Activated naive CD4-positive, alpha-beta T cell treated with anti-CD3 and anti-CD28 coated beads, Interleukin-2, amount 50 U/mL, for 16 hours (primary cell): Measurements from ENCODE around the gene ANXA6.

ENCODE experiments used
- DNase-seq: peaks from one replicate; pipeline ENCODE4 v3.0.0-alpha.2; 2020

ANXA6 gene

DNA sequence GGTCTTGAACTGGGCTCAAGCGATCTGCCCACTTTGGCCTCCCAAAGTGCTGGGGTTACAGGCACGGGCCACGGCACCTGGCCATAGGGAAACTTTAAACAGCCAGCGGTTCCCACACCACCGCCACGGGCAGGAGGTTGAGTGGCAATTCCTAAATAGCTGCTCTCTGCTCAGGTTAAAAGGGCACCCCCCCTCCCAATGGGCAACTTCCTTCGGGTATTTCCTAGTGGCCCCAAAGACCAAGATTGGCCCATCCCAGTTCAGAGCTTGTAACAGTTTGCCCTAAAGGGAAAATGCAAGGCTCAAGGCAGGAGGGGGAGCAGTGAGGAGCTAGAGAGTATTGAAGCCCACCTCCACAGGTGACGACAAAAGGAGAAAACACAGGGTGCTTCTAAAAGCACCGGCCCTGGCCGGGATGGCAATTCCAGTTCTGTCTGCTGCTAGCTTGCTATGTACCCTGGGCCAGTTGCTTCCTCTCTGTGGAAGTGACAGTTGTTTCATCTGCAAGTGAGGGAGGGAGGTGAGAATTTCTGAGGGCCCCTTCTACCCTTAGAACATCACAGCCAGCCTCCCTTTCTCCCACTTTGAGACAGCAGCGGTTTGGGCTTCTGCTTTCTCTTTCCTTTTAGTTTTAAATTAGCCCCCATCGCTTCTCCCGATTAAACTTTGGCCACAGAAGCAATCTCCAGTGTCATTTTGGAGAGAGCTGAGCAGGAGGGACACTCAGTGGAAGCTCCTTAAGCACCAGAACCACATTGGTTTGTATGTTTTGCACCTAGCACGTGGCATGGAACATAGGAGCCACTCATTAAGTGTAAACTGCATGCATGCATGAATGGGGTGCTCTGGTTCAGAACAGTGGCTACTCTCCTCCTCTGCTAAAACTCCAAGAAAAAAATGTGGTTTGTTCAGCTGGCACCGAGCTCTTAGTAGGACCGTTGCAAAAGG is 59.5 kb downstream of the ANXA6 start:
- no peak for DNase-seq

DNA sequence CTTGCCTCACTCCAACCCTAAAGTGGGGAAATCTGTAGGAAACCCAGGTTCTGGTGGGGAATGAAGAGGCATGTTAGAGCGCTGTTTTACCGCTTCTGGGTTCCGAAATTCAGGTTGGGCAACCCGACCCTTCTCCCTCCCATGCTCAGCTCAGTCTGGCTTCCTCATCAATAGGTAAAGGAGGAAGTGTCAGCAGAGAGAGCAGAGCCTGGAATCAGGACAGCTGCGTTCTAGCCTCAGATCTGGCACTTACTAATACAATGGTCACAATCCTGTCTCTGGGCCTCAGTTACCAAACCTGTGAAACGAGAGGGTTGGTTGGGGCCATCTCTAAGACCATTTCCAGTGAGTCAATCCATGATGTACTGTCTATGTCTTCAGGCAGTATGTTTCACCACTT is 60.5 kb downstream of the ANXA6 start:
- no peak for DNase-seq

DNA sequence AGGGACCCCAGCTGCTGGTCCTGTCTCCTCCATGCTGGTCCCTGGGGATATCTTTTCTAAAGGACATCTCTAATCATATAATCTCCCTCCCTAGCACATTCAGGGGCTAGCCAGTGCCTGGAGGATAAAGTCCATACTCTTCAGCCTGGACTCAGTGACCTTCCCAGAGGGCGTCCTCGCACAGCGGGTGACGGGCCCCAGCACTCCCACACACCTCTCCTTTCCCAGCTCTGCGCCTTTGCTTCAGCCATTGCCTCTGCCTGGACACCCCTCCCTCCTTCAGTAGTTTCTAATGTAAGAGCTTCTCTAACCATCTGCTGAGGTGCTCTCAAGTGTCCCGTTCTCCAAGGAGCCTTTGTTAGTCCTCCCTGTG is 61.6 kb downstream of the ANXA6 start:
- no peak for DNase-seq

- no peak for DNase-seq
Observed at GRCh38 chr5:151095341-151096000, 62.1 kb downstream of the ANXA6 start.

DNA sequence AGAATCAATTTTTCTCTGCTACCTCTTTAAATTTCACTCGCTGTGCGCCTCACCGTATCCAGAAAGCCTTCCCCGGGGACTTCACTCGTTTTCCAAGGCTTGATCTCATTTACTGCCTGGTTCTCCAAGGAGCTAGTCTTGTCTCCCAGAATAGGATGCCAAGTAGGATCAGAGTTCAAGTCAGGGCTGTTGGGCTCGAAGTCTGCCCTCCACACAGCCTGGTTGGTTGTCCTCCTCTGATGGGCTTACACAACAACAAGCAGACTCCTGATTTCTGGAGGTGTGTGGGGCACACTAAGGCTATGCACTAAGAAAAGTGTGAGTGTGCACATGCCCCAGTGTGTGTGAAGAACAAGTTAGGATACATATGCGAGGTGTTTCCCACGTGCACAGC is 62.7 kb downstream of the ANXA6 start:
- no peak for DNase-seq

- DNase-seq, result no peak
Observed at GRCh38 chr5:151094030-151094851, 63.3 kb downstream of the ANXA6 start.

GRCh38 chr5:151093476-151093889 is 64.1 kb downstream of the ANXA6 start:
- DNase-seq, result no peak

GRCh38 chr5:151092762-151093161 is 64.8 kb downstream of the ANXA6 start:
- no peak for DNase-seq

- no peak for DNase-seq
Observed at GRCh38 chr5:151089726-151090125, 67.9 kb downstream of the ANXA6 start.

GRCh38 chr5:151088986-151089385 is 68.6 kb downstream of the ANXA6 start:
- DNase-seq, result no peak

- no peak for DNase-seq
Observed at GRCh38 chr5:151087486-151087885, 70.1 kb downstream of the ANXA6 start.

DNA sequence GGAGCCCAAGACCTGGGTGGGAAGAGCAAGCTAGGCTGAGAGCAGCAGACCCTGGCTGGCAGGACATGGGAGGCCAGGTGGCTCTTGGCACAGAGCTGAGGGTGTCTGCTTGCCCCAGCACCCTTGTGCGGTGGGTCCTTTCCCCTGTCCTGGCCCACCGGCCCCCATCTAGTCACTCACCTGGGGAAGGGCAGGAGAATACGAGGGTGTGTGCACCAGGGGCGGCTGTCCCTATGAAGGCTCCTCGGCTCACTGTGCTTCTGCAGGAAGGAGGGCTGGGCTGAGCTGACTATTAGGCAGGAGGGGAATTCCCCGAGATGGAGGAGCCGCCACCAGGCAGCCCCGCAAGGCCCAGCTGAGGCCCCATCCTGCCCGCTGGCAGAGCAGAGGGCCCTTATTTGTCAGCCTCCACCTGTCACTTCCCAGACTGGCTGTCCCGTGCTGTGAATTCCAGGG is 70.6 kb downstream of the ANXA6 start:
- DNase-seq, result peak; percentile 65

DNA sequence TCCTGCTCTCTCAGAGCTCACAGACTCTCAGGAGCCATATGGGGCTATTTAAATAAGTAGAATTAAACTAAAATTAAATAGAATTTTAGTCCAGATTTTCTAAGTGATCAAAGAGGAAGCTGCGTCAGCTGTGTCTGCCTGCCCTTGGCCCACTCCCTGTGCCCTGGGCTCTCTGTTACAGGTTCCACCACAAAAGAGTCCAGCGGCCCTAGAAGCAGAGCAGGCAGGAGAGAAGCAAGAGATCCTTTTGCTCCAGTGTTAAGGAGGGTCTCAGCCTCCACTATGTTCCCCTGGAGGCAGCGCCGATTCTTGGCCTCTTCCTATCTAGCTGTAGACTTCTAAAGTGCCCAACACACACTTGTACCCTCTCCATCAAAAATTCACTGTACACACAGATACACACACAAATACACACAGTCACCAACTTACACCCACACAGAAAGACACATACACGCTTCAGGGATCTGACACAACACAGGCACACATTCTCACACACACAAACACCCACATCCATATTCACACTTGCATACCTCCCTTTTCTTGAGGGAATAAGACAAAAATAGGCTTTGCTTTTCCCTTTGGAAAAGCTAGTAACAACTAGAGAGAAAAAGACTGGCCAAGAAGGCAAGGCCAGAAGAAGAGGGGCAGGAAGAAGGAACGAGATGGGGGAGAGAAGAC is 71.2 kb downstream of the ANXA6 start:
- no peak for DNase-seq

DNA sequence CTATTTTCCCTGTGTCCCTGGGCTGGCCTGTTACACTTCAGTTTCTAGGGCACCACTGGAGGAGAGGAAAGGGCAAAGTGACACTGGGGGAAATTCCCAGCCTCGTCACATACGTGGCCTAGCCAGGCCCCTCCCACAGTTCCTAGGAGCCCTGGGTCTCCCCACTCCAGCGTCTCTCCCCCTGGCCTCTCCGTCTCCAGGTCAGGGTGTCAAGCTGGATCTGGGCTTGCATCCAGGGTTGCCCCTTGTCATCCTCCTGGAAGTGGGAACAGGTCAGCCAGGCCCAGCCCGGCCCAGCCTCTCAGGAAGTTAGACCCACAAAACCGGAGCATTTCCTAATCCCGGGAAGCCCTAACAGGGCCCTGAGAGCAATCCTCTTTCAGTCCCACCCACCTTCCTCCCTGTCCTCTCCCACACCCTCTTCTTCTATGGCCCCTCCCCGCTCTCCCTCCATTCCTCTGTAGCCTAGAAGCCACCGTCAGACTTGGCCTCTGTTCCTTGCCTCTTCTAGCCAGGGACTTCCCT is 72.0 kb downstream of the ANXA6 start:
- DNase-seq, result no peak

DNA sequence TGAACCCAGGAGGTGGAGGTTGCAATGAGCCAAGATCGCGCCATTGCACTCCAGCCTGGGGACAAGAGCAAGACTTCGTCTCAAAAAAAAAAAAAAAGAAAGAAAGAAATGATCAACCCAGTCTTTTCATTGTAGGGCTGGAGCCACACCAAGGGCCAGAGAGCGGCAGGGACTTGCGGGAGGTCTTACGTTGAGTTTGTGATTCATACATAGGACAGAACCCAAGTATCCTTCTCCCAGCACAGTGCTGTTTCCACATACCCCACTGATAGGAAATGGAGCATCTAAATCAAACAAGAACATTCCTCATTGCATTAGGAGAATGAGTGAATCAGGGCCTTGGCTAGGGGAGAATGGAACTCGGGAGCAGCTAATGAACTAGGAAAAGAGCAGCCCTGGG is 73.2 kb downstream of the ANXA6 start:
- DNase-seq, result no peak

DNA sequence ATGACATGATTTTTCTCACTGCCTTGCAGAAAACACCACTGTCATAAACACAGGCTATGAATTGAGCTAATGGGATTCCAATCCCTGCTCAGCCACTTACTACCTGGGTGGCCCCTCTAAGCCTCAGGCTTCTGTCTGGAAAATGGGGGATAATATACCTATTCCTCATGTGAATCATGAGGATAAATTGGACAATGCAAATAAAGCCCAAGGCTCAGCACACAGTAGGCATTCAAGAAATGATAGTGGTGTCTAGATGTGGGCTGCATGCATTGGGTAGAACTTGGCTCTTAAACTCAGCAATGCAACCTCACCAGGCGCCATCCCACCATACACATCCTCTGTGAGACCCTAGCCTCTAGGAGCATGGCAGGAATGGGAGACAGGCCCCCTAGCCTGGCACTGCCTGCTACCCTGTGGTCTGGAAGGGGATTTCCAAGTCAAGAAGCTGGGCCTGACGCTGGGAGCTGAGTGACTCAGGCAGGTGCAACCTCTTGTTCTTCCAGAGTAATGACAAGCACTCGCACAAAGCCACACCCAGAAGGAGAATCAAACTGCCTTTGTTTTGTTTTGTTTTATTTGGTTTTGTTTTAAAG is 74.4 kb downstream of the ANXA6 start:
- peak; percentile 65 for DNase-seq

- DNase-seq, result no peak
Observed at GRCh38 chr5:151082282-151082902, 75.2 kb downstream of the ANXA6 start.

DNA sequence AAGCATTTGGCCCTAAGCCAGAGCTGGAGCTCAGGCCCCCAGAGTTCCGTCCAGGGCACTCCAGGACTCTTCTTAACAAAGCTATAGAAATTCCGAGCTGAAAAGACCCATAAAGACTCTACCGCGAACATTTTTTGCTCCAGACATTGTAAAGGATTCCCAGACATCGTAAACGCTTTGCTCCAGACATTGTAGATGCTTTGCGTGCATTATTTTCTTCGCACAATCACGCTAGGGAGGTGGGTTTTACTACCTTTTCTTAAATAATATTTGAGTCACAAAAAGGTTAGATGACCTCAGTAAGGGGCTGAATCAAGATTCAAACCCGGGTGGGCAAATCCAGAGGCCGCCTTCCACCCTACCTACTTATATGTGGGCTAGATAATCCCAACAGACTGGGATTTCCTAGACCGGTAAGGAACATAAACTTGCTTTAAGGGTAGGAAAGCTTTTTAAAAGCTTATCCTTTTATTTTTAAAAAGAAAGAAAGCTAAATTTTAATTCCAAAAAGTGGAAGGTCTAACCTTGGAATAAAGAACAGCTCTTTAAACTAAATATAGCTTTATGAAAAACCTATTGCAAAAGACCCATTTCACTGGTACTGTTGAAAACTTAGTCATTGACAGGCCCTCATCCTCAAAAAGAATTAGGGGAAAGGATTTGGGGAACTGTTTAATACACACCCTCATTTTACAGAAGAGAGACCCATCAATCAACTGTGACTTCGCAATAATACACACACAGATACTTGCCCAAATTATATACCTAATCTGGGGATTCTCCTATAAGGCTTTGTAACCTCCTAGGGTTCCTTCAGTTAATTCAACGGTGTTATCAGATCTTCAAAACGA is 75.9 kb downstream of the ANXA6 start:
- DNase-seq, result no peak

- DNase-seq, result peak; percentile 93
Observed at GRCh38 chr5:151080613-151081430, 76.8 kb downstream of the ANXA6 start, which contains the start of gene TNIP1. Gene TNIP1 (minus strand): TSS chr5:151081034. CDS start chr5:151065095, 15,939 bp downstream.
